ENCODE data around the gene EMX2.

Gene EMX2

DNA sequence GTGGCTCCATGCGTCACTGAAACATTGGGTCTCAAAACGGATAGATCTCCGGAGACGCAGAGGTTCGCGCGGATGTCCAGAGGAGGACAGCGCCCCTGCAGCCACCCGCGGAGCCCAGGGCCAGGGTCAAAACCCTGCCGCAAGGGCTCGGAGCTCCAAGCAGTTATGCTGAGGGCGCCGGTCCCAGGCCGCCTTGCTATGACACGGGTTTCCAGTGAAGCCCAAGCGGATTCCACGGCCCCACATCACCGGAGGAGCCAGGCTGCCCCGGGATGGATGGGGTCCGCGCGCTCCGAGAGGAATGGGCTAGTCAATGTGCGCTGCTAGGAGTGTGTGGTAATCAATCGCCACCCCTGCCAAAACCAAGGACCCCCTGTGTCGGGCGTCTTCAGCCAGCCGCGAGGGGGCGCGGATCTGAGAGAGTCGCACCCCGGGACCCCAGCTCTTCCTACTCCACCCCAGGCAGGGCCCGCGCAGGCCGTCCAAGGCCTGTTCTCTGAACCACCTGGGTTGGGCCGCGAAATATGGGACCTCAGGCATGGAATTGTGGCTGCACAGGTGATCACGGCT lies 5.6 kb upstream of the EMX2 start:
- H3K4me3 ChIP-seq (ENCODE audit: low read depth, low read length) = no peak overlapping the region
- TF ChIP-seq, protein P1, sequence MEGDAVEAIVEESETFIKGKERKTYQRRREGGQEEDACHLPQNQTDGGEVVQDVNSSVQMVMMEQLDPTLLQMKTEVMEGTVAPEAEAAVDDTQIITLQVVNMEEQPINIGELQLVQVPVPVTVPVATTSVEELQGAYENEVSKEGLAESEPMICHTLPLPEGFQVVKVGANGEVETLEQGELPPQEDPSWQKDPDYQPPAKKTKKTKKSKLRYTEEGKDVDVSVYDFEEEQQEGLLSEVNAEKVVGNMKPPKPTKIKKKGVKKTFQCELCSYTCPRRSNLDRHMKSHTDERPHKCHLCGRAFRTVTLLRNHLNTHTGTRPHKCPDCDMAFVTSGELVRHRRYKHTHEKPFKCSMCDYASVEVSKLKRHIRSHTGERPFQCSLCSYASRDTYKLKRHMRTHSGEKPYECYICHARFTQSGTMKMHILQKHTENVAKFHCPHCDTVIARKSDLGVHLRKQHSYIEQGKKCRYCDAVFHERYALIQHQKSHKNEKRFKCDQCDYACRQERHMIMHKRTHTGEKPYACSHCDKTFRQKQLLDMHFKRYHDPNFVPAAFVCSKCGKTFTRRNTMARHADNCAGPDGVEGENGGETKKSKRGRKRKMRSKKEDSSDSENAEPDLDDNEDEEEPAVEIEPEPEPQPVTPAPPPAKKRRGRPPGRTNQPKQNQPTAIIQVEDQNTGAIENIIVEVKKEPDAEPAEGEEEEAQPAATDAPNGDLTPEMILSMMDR (IDR thresholded peaks at IDR 0.05; ENCODE audit: borderline replicate concordance, insufficient read depth, low read depth, low read length) = 0 out of 2 replicates have a peak, but pooled peaks have one; percentile 2

- TF ChIP-seq, protein P1 (IDR thresholded peaks at IDR 0.05; ENCODE audit: borderline replicate concordance, insufficient read depth, low read depth, low read length) = peak; percentile 80
These were observed 5.1 kb upstream of the EMX2 start for GRCh38 chr10:117537436-117537903.

DNA sequence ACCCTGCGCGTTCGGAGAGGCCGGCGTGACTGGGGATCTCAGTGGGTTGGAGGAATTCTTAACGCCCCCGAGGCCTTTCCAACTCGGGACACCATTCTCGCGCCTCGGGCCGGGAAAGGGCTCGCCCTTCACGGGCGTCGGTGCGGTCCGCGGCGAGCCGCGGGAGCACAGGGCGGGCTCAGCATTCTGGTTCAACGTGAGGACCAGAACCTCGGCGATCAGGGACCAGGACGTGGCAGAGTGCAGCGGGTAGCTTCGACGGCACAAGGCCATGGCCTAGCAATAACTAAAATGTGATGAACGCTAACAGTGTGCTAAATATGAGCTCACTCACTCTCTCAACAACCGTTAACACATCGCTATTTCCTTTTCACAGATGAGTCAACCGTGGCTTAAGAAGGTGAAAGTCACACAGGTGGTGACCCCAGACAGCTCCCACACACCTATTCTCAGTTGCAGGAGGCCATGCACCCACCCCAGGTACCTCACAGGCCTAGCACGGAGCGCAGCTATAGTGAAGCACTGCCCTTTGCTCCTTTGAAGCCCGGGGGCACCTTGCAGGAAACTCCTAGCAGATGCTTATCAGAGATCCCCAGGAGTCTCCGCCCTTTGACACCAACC lies 4.5 kb upstream of the EMX2 start:
- TF ChIP-seq, protein P1 (IDR thresholded peaks at IDR 0.05; ENCODE audit: borderline replicate concordance, insufficient read depth, low read depth, low read length) = no peak
- no peak overlapping the region for H3K4me3 ChIP-seq (ENCODE audit: low read depth, low read length)

More at GRCh38 chr10:117537436-117537903, 5.1 kb upstream of the EMX2 start:
- no peak overlapping the region for H3K4me3 ChIP-seq (ENCODE audit: low read depth, low read length)

DNA sequence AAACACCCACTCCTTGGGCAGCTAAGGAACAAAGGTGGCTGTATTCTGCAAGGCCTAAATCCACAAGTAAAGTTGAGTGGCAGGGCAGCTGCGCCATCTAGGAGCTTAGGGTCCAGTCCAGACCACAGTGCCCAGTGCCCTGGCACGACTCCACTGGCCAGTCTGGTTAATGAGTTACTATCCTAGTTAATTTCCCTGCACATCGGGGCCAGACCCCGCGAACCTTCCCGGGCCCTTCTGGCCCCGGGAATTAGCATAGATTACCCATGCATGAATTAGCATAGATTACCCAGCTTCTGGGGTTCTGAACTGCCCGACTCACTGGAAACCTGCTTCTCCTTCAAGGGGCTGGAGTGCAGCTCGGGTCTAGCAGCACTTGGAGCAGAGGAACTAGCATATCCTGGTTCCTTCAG lies 3.2 kb upstream of the EMX2 start:
- H3K4me3 ChIP-seq (ENCODE audit: low read depth, low read length) = no peak overlapping the region
- TF ChIP-seq, protein P1 (IDR thresholded peaks at IDR 0.05; ENCODE audit: borderline replicate concordance, insufficient read depth, low read depth, low read length) = no peak

DNA sequence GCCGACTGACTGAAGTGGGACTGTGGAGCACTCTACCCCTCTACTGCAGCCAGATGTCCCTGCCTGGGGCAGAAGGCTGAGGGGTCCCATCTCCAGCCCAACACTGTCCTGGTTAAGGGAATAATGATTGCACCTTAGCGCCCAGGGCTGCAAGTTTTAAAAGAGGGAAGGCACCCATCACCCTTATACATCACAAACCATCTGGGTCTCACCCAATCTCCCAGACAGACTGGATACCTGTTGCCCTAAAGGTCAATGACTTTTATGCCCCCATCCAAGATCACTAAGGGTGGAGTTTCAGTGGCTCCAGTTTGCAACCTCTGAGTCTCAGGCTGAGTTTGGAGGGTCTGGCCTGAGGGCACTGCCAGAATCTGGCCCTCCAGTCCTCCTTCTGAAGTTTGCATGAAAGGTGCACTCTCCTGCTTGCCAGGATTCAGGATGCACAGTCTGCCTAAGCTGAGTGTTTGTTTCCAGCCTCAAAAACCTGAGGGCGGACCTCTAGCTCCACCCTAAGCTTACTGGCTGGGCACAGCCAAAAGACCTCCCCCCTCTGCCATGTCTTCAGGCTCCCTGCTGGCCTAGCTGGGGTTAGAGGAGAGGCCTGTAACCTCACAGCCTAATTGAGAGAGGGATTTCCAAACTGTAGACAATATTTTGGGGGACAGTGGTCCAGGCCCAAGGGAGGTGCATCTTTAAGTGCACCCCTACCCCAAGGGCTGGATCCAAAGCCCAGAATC lies 2.5 kb upstream of the EMX2 start:
- TF ChIP-seq, protein P1 (IDR thresholded peaks at IDR 0.05; ENCODE audit: borderline replicate concordance, insufficient read depth, low read depth, low read length) = no peak
- H3K4me3 ChIP-seq (ENCODE audit: low read depth, low read length) = no peak overlapping the region

GRCh38 chr10:117540640-117541404 lies 1.7 kb upstream of the EMX2 start:
- no peak overlapping the region for H3K4me3 ChIP-seq (ENCODE audit: low read depth, low read length)
- TF ChIP-seq, protein P1 (IDR thresholded peaks at IDR 0.05; ENCODE audit: borderline replicate concordance, insufficient read depth, low read depth, low read length) = no peak

Measured in GM12875 (cell line).